ENCODE results near the gene NUCB2. TPM values are rescaled to one million over a fixed set of nuclear protein-coding genes. Genes with fewer than 3 reads are reported as not detected.

Gene NUCB2
- total RNA-seq, 1 experiment from 2014 or later = 27.6 TPM

DNA sequence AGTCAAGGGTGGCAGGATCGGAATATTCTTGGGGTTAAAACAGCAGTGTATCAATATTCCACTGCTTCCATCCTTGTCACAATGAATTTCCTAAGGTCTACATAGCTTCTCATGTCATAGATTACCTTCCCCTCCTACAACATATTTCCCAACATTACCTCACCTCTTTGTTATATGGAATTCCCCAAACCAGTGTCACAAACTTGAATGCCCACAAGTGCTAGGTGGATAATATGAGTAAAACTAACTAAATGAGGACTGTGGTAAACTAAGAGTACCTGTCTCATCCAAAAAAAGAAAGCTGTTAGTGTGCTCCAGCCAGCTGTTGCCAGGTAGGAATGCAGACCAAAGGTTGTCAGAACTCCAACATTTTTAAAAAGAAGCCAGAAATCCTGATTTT is 17.0 kb upstream of the NUCB2 start:
- Histone ChIP-seq H4K20me1 (ENCODE audit: low read length) (no peaks in the 10 kb centered on the region), H3K9me3 (ENCODE audit: low read length) (no peaks in the 10 kb centered on the region), H2AFZ (ENCODE audit: low read length) (no peak overlapping the region), H3K27ac (ENCODE audit: low read length) (no peak overlapping the region), H3K27me3 (ENCODE audit: low read length) (no peaks in the 10 kb centered on the region), H3K36me3 (ENCODE audit: low read depth, low read length) (no peaks in the 10 kb centered on the region), H3K4me2 (ENCODE audit: low read length) (no peak overlapping the region), H3K9me2 (replicated peaks; ENCODE audit: low read length) (no peaks in the 10 kb centered on the region), H3K4me3 (ENCODE audit: low read length) (no peak overlapping the region), H3K79me2 (ENCODE audit: low read length) (no peaks in the 10 kb centered on the region), H3K9ac (ENCODE audit: low read length) (no peak overlapping the region), H3F3A (ENCODE audit: low read length, unreplicated experiment) (no peaks in the 10 kb centered on the region), H3K4me1 (ENCODE audit: insufficient read depth, low read length) (peaks cover 39% of the 10 kb centered on the region)
- DNase-seq (peak; percentile 35), ATAC-seq (no peak)
- TF ChIP-seq, protein P1, sequence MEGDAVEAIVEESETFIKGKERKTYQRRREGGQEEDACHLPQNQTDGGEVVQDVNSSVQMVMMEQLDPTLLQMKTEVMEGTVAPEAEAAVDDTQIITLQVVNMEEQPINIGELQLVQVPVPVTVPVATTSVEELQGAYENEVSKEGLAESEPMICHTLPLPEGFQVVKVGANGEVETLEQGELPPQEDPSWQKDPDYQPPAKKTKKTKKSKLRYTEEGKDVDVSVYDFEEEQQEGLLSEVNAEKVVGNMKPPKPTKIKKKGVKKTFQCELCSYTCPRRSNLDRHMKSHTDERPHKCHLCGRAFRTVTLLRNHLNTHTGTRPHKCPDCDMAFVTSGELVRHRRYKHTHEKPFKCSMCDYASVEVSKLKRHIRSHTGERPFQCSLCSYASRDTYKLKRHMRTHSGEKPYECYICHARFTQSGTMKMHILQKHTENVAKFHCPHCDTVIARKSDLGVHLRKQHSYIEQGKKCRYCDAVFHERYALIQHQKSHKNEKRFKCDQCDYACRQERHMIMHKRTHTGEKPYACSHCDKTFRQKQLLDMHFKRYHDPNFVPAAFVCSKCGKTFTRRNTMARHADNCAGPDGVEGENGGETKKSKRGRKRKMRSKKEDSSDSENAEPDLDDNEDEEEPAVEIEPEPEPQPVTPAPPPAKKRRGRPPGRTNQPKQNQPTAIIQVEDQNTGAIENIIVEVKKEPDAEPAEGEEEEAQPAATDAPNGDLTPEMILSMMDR (conservative IDR thresholded peaks at IDR 0.05; ENCODE audit: low read depth, low read length) = no peak
- TF ChIP-seq EZH2 (IDR thresholded peaks at IDR 0.05; ENCODE audit: low read length, unreplicated experiment) (no peak), EZH2phosphoT487 (IDR thresholded peaks at IDR 0.05; ENCODE audit: borderline replicate concordance, low read length) (no peak)
- POLR2A ChIA-PET (ENCODE audit: unreplicated experiment) = no interaction called here
- intact Hi-C loops (cut with micrococcal nuclease) = no loop called here
- BruUV-seq (replicated peaks) = no TSS peak
- CTCF ChIA-PET = no interaction called here

DNA sequence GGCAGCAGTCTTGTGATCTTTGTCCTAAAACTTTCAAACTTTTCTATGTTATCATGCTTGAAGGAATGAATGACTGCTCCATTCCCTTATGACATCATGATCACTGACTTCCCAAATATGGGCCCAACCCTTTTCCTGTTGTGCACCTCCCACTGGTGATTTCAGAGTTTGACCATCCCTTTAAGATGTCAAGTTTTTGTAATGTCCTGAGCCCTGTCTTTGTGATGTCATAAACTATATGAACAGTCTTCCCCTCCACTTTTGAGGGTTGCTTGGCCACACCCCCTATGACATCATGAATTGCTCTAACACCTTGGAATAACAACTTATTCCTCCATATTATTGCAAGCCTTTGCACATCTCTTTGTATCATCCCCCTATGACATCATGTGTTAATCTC is 16.5 kb upstream of the NUCB2 start:
- peaks cover 39% of the 10 kb centered on the region for H3K4me1 ChIP-seq (ENCODE audit: insufficient read depth, low read length)
- H3K9ac ChIP-seq (ENCODE audit: low read length) = no peak overlapping the region
- H3K4me3 ChIP-seq (ENCODE audit: low read length) = no peak overlapping the region
- no peak overlapping the region for H3K27ac ChIP-seq (ENCODE audit: low read length)
- no peaks in the 10 kb centered on the region for H3K27me3 ChIP-seq (ENCODE audit: low read length)
- no peaks in the 10 kb centered on the region for H3K9me3 ChIP-seq (ENCODE audit: low read length)
- H3K36me3 ChIP-seq (ENCODE audit: low read depth, low read length) = no peaks in the 10 kb centered on the region
- DNase-seq (no peak), ATAC-seq (no peak)
- no peak overlapping the region for H2AFZ ChIP-seq (ENCODE audit: low read length)
- ChIA-PET POLR2A (ENCODE audit: unreplicated experiment) (no interaction called here), CTCF (no interaction called here)
- no peaks in the 10 kb centered on the region for H3K79me2 ChIP-seq (ENCODE audit: low read length)
- intact Hi-C loops (cut with micrococcal nuclease) = no loop called here
- no peaks in the 10 kb centered on the region for H3K9me2 ChIP-seq (replicated peaks; ENCODE audit: low read length)
- H3K4me2 ChIP-seq (ENCODE audit: low read length) = no peak overlapping the region
- no peaks in the 10 kb centered on the region for H3F3A ChIP-seq (ENCODE audit: low read length, unreplicated experiment)
- no peak for TF ChIP-seq EZH2 (IDR thresholded peaks at IDR 0.05; ENCODE audit: low read length, unreplicated experiment)
- no peak for TF ChIP-seq EZH2phosphoT487 (IDR thresholded peaks at IDR 0.05; ENCODE audit: borderline replicate concordance, low read length)
- TF ChIP-seq, protein P1 (conservative IDR thresholded peaks at IDR 0.05; ENCODE audit: low read depth, low read length) = no peak
- BruUV-seq (replicated peaks) = no TSS peak
- no peaks in the 10 kb centered on the region for H4K20me1 ChIP-seq (ENCODE audit: low read length)

DNA sequence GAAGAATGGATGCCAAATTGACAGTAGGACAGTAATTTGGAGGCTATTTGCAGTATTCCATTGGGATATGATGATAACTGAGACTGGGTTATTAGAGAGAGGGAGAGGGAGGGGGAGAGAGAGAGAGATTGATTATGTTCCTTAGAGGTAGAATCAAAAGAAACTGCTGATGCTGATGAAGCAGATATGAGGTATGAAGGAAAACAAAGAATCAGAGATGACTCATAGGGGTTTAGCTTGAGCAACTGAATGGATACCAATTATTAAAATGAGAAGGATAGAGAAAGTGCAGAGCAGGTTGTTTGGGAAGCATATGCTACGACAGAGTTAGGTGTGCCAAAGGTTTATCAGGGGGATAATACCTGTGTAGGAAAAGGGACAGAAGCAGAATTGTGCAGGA is 12.8 kb upstream of the NUCB2 start:
- Histone ChIP-seq H2AFZ (ENCODE audit: low read length) (no peak overlapping the region), H3K27ac (ENCODE audit: low read length) (no peak overlapping the region), H3K36me3 (ENCODE audit: low read depth, low read length) (no peaks in the 10 kb centered on the region), H3K4me1 (ENCODE audit: insufficient read depth, low read length) (peaks cover 11% of the 10 kb centered on the region), H3K9me2 (replicated peaks; ENCODE audit: low read length) (no peaks in the 10 kb centered on the region), H3K9ac (ENCODE audit: low read length) (no peak overlapping the region), H3K27me3 (ENCODE audit: low read length) (no peaks in the 10 kb centered on the region), H3K9me3 (ENCODE audit: low read length) (no peaks in the 10 kb centered on the region), H3K79me2 (ENCODE audit: low read length) (no peaks in the 10 kb centered on the region), H3F3A (ENCODE audit: low read length, unreplicated experiment) (no peaks in the 10 kb centered on the region), H3K4me2 (ENCODE audit: low read length) (peak overlapping the region; percentile 46; the same call in 1 of the 2 replicates), H3K4me3 (ENCODE audit: low read length) (no peak overlapping the region), H4K20me1 (ENCODE audit: low read length) (no peaks in the 10 kb centered on the region)
- intact Hi-C loops (cut with micrococcal nuclease) = no loop called here
- no TSS peak for BruUV-seq (replicated peaks)
- TF ChIP-seq EZH2 (IDR thresholded peaks at IDR 0.05; ENCODE audit: low read length, unreplicated experiment) (no peak), EZH2phosphoT487 (IDR thresholded peaks at IDR 0.05; ENCODE audit: borderline replicate concordance, low read length) (no peak)
- TF ChIP-seq, protein P1 (conservative IDR thresholded peaks at IDR 0.05; ENCODE audit: low read depth, low read length) = no peak
- ChIA-PET CTCF (no interaction called here), POLR2A (ENCODE audit: unreplicated experiment) (no interaction called here)
- DNase-seq (peak; percentile 71), ATAC-seq (peak; percentile 73)

Measured in PC-3 (cell line).